Cardiac fibroblast (primary cell): ENCODE data around the gene SPHK2.
A peak's percentile ranks its signal among the peaks of the same experiment; 100 is the strongest.

Experiments used
- DNase-seq, 2 donors: peaks; one replicate each; pipeline versions ENCODE4 v3.0.0 to v3.0.0-alpha.2; 2010; ENCODE audit warnings: low read depth in 2 of 2
- H3K4me3 ChIP-seq, 2 donors: replicated peaks in 1 of 2; 1 replicate in 1 of 2; 2 replicates in 1 of 2; pipeline ENCODE4 v1.5.1; 2011; ENCODE audit warnings: low read depth in 2 of 2, low read length in 2 of 2, mild to moderate bottlenecking in 2 of 2, moderate library complexity in 1 of 2
- CTCF ChIP-seq: IDR thresholded peaks from one replicate; pipeline ENCODE4 v1.5.1; 2011; ENCODE audit warnings: low read depth, mild to moderate bottlenecking, low read length, inconsistent platforms

SPHK2 gene

DNA sequence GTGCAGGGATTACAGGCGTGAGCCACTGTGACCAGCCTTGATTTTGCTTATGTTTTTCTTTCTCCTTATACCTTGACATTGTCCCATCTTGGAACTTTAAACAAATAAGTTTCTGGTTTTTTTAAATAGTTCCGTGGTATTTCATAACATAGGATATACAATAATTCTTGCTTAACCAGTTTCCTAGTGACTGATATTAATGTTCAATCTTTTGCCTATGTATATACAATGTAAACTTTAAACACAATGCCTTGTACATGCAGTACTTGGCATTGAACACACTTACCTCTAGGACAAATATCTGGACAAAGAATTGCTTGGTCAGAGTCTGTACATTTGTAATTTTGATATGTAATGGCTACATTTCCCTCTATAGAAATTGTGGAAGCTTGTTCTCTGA, 37.1 kb upstream of the SPHK2 start:
- TF ChIP-seq CTCF: no peak
- H3K4me3 ChIP-seq: no peak overlapping the region
- no peak for DNase-seq

DNA sequence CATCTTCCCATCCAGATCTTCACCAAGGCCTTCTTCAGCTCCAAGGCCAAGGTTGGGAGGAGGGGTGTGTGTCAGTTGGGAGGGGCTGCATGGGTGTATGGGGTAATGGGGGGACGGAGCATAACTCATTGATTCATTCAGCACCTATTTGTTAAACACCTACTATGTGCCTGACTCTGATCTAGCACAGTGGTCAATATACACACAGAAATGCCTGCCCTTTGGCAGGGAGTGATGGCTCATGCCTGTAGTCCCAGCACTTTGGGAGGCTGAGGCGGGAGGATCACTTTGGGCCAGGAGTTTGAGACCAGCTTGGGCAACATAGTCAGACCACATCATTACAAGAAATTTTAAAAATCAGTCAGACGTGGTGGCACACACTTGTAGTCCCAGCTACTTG, 31.9 kb upstream of the SPHK2 start:
- H3K4me3 ChIP-seq: no peak overlapping the region
- TF ChIP-seq CTCF: no peak
- DNase-seq: no peak

- DNase-seq: peak; percentile 88
- H3K4me3 ChIP-seq: peak overlapping the region; percentile 31 to 44
- peak; percentile 97 for TF ChIP-seq CTCF
Measured at GRCh38 chr19:48588670-48589401, 30.5 kb upstream of the SPHK2 start.

- DNase-seq: peak; percentile 23 to 34
- H3K4me3 ChIP-seq: no peak overlapping the region
- TF ChIP-seq CTCF: no peak
Measured at GRCh38 chr19:48591021-48591420, 28.3 kb upstream of the SPHK2 start.

DNA sequence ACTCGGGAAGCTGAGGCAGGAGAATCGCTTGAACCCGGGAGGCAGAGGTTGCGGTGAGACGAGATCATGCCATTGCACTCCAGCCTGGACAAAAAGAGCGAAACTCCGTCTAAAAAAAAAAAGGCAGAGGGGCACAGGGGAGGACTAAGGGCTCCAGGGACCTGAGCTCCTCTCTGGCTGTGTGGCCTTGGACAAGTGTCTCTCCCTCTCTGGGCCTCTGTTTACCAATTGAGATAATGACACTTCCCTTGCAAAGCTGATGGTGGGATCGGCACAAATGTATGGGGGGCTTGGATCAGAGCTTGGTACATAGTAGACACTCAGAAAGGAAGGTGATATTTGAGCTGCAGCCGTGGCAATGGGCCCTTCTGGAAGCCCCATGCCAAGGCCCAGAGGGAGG, 24.1 kb upstream of the SPHK2 start:
- DNase-seq: no peak
- no peak for TF ChIP-seq CTCF
- H3K4me3 ChIP-seq: no peak overlapping the region

- no peak for DNase-seq
- no peak overlapping the region for H3K4me3 ChIP-seq
- TF ChIP-seq CTCF: no peak
Measured at GRCh38 chr19:48595833-48596232, 23.5 kb upstream of the SPHK2 start.

GRCh38 chr19:48596237-48596636, 23.1 kb upstream of the SPHK2 start:
- no peak for TF ChIP-seq CTCF
- no peak for DNase-seq
- H3K4me3 ChIP-seq: no peak overlapping the region
